ENCODE results near the gene SDE2. TPM values are rescaled to one million over a fixed set of nuclear protein-coding genes. Genes with fewer than 3 reads are reported as not detected.

Gene SDE2
- total and polyA plus RNA-seq, 2 experiments from 2014 or later: 17.6 to 21.1 TPM

DNA sequence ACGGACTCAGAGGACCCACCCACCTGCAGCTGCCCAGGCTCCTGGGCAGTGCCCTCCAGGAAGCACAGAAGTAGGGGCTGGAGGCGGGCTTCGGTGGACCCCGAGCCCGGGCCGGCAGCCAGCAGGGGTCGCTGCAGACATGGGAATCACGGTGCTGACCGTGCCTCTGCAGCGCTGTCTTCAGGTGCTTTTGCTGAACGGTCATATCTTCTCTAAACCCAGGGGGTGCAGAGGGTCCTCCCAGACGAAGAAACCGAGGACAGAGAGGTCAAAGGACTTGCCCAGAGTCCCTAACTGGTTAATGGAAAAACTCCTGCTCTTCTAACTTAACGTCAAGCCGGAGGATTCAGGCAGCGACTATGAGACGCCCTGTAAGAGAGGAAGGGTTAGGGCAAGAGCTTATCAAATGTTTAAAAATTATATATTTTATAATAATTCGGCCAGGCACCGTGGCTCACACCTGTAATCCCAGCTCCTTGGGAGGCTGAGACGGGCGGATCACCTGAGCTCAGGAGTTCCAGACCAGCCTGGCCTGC lies 36.6 kb downstream of the SDE2 start:
- no peak overlapping the region for H3K4me3 ChIP-seq
- H3K36me3 ChIP-seq: no peaks in the 10 kb centered on the region
- TF ChIP-seq, protein P1, sequence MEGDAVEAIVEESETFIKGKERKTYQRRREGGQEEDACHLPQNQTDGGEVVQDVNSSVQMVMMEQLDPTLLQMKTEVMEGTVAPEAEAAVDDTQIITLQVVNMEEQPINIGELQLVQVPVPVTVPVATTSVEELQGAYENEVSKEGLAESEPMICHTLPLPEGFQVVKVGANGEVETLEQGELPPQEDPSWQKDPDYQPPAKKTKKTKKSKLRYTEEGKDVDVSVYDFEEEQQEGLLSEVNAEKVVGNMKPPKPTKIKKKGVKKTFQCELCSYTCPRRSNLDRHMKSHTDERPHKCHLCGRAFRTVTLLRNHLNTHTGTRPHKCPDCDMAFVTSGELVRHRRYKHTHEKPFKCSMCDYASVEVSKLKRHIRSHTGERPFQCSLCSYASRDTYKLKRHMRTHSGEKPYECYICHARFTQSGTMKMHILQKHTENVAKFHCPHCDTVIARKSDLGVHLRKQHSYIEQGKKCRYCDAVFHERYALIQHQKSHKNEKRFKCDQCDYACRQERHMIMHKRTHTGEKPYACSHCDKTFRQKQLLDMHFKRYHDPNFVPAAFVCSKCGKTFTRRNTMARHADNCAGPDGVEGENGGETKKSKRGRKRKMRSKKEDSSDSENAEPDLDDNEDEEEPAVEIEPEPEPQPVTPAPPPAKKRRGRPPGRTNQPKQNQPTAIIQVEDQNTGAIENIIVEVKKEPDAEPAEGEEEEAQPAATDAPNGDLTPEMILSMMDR (IDR thresholded peaks at IDR 0.05; ENCODE audit: low read depth, low read length): peak; percentile 76
- H3K4me1 ChIP-seq (ENCODE audit: low read depth): no peaks in the 10 kb centered on the region
- DNase-seq (ENCODE audit: low read depth in 1 of 2, low spot score in 1 of 2): peak; percentile 33 to 78
- H3K9me3 ChIP-seq (ENCODE audit: low read depth): no peaks in the 10 kb centered on the region
- no peak overlapping the region for H3K27ac ChIP-seq
- peaks cover 2% of the 10 kb centered on the region for H3K27me3 ChIP-seq

DNA sequence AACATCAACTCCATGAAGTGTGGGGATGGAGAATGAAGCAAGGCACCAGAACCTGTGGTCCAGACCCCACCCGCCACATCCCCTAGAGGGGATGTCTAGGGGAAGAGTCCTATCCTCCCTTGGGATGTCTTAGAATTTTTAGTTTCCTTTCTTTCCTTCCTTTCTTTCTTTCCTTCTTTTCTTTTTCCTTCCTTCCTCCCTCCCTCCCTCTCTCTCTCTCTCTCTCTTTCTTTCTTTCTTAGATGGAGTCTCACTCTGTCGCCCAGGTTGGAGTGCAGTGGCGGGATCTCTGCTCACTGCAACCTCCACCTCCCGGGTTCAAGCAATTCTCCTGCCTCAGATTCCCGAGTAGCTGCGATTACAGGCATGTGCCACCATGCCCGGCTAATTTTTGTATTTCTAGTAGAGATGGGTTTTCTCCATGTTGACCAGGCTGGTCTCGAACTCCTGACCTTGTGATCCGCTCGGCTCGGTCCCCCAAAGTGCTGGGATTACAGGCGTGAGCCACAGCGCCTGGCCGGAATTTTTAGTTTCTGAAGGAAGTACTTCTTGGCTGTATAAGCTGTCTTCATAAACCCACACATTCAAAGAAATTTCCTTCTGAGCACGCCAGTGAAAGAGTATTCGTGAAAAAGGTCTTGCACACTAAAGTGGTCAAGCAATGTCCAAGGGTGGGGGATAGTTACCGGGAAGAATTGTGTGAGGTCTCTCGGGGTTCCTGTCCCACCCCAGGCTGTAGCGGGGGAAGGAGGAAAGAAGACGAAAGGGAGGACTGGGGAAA lies 37.3 kb downstream of the SDE2 start:
- no peaks in the 10 kb centered on the region for H3K4me1 ChIP-seq (ENCODE audit: low read depth)
- H3K9me3 ChIP-seq (ENCODE audit: low read depth): no peaks in the 10 kb centered on the region
- no peak overlapping the region for H3K27ac ChIP-seq
- H3K27me3 ChIP-seq: peaks cover 2% of the 10 kb centered on the region
- TF ChIP-seq, protein P1 (IDR thresholded peaks at IDR 0.05; ENCODE audit: low read depth, low read length): no peak
- no peak for DNase-seq (ENCODE audit: low read depth in 1 of 2, low spot score in 1 of 2)
- H3K36me3 ChIP-seq: no peaks in the 10 kb centered on the region
- no peak overlapping the region for H3K4me3 ChIP-seq

DNA sequence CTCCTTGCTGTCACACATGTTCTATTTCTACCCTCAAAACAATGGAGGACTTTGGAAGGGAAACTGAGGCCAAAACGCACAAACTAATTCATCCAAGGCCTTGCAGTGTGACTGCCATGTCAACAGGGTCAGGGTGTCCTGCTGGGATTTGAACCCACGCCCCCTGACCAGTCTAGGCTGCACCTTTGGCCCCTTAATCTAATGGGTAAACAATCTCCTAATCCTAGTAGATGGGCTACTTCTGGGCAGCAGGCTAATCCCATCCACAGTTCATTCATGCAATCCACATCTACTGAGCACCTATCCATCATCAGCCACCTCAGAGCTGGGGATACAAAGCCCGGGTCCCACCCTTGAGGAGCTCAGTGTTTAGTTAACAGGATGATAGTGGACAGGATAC lies 41.1 kb downstream of the SDE2 start:
- no peak overlapping the region for H3K4me3 ChIP-seq
- no peak for DNase-seq (ENCODE audit: low read depth in 1 of 2, low spot score in 1 of 2)
- H3K9me3 ChIP-seq (ENCODE audit: low read depth): no peaks in the 10 kb centered on the region
- no peaks in the 10 kb centered on the region for H3K4me1 ChIP-seq (ENCODE audit: low read depth)
- no peak overlapping the region for H3K27ac ChIP-seq
- H3K36me3 ChIP-seq: no peaks in the 10 kb centered on the region
- H3K27me3 ChIP-seq: peaks cover 2% of the 10 kb centered on the region
- TF ChIP-seq, protein P1 (IDR thresholded peaks at IDR 0.05; ENCODE audit: low read depth, low read length): no peak

DNA sequence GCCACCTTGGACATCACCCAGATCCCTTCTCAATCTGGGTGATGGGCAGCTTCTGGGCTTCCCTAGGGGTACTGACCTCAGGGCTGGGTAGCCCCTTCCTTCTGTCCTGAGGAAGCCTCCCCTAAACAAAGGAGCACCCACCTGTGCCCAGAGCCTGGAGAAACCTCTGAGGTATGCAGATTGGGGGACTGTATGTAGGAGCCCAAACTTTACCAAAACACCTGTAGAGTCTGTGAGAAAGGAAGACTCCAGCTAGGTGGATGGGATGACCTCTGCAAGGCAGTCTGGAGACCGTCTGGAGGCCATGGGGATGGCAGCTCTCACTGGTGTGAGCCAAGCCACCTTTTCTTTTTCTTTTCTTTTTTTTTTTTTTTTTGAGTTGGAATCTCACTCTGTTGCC lies 44.4 kb downstream of the SDE2 start:
- no peaks in the 10 kb centered on the region for H3K4me1 ChIP-seq (ENCODE audit: low read depth)

GRCh38 chr1:225953315-225953714 lies 45.8 kb downstream of the SDE2 start:
- no peaks in the 10 kb centered on the region for H3K9me3 ChIP-seq (ENCODE audit: low read depth)
- H3K4me3 ChIP-seq: no peak overlapping the region
- H3K27ac ChIP-seq: no peak overlapping the region
- no peaks in the 10 kb centered on the region for H3K36me3 ChIP-seq
- TF ChIP-seq, protein P1 (IDR thresholded peaks at IDR 0.05; ENCODE audit: low read depth, low read length): no peak
- no peaks in the 10 kb centered on the region for H3K27me3 ChIP-seq
- no peak for DNase-seq (ENCODE audit: low read depth in 1 of 2, low spot score in 1 of 2)
- H3K4me1 ChIP-seq (ENCODE audit: low read depth): peaks cover 3% of the 10 kb centered on the region

More for the DNA sequence above, 44.4 kb downstream of the SDE2 start:
- Histone ChIP-seq H3K36me3 (no peaks in the 10 kb centered on the region), H3K27me3 (no peaks in the 10 kb centered on the region), H3K4me3 (no peak overlapping the region), H3K27ac (no peak overlapping the region), H3K9me3 (ENCODE audit: low read depth) (no peaks in the 10 kb centered on the region)
- DNase-seq (ENCODE audit: low read depth in 1 of 2, low spot score in 1 of 2): no peak
- TF ChIP-seq, protein P1 (IDR thresholded peaks at IDR 0.05; ENCODE audit: low read depth, low read length): no peak

All from cardiac muscle cell (in vitro differentiated cells and primary cell).